ENCODE data around the gene PSD4.

PSD4 gene

DNA sequence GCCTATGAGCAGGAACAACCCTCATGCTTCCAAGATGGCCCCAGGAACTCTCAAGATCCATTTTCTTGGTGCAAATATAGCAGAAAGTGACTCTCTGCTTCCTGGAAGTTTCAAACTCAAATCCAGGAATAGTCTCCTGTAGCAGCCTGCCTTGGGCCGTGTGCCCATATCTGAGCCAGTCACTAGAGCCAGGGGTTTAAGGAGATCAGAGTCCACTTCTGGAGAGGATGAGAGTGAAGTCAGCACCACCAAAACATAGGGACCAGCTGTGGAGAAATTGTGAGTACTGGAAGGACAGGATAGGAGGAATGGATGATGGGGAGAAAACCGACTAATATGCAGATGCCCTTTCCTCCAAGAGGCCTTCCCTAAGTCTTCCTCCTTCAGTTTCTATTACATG, 33.2 kb downstream of the PSD4 start:
- DNase-seq (ENCODE audit: low spot score): no peak

GRCh38 chr2:113208396-113208795, 34.6 kb downstream of the PSD4 start:
- DNase-seq (ENCODE audit: low spot score): no peak

DNA sequence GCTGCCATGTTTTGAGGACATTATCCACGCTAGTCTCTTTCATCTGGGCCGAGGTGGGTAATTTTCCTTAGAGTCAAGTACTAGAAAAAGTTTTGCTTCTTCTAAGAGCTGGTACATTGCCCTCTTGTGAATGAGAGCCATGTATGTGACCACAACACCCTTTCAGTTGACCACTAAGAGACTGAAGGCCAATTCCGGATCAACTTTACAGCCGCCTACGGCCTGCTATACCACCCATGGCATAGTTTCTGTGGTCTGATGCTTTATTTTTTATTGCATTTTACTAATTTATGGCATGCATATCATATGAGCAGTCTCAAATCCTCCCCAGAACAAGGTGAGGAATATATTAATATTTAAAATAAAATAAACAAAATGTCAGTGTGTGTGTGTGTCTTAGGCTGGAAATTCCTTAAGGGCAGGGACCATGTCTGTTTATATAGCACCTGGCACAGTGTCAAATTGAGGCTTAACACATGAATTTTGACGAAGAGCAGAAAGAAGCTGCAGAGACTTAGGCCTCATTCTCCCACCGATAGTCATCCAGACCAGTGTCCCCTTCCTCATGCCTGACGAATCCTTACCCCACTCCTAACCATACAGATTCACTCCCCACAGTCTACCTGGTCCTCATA, 35.4 kb downstream of the PSD4 start:
- no peak for DNase-seq (ENCODE audit: low spot score)

- no peak for DNase-seq (ENCODE audit: low spot score)
Measured at GRCh38 chr2:113209646-113210171, 35.9 kb downstream of the PSD4 start.

DNA sequence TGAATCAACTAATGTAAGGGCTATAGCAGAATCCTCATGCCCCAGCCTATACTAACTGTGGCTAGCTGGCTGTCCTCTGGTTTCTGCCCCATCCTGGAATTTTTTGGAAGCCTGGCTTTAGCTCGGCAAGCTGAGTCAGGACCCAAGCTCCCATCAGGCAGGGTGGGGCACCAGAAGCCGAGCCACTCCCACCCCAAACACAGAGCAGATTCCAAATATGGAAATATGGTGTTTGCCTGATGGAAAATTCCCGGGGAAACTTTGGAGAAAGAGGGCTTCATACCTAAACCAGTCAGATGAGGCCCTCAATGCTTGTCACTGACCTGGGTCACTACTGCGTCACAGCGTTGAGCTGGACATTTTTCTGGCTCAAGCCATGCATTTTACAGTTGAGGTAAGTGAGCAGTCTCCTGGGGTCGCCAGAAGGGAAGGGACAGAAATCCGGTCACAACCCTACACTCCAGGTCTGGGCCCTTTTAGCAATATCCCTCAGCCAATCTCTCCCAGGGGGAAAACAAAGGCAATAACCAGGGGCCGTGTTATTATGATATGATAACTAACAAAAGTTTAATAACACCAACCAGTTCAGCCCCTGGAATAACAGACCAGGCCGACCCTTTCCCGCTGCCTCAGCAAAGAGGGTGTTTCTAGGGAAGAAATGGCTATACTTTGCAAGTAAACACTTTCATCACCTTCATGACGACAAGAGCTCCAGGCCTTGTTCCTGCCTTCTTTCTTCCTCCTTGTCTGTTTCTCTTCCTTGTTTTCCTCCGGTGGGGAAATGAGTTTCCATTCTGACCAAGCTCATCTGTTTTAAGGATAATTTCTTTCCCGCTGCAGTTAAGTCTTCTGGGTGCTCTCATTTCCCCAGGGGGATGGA, 37.7 kb downstream of the PSD4 start:
- DNase-seq (ENCODE audit: low spot score): no peak

- DNase-seq (ENCODE audit: low spot score): no peak
Measured at GRCh38 chr2:113212245-113213060, 38.7 kb downstream of the PSD4 start.

DNA sequence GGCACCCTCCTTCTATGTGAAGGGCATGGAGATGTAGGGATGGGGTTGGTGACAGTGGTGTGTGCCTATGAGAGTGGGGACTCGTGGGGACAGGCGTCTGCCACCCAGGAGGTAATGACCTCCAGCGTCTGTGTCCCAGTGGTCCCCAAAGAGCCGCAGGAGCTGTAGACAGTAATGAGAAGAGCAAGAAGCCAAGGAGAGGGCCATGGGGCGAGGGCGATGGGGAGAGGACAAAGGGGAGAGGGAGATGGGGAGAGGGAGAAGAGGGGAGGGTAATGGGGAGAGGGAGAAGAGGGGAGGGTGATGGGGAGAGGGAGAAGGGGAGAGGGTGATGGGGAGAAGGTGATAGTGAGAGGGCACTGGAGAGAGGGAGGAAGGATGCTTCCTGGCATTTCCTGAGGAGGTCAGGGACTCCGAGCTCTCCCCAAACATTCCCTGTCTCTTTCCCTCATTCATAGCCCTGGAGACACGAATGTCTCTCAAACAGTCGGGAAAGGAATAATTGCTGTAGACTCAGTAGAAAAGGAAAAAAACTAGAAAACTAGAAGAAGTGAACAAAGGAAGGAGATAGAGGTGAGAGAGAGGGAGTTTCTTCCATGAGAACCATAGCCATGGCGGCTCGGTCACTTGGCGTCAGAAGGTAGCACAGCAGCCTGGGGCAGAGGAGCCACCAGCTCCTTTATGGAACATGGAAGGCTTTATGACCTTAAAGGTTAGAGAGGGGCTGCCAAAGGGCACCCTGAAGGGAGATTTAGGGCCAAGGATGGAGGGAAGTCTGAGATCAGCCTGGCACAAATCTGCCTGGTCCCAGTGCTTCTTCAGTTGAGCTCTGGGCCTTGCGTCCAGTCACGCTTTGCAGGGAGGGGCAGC, 39.5 kb downstream of the PSD4 start:
- DNase-seq (ENCODE audit: low spot score): no peak

GRCh38 chr2:113214141-113214540, 40.4 kb downstream of the PSD4 start:
- DNase-seq (ENCODE audit: low spot score): no peak

DNA sequence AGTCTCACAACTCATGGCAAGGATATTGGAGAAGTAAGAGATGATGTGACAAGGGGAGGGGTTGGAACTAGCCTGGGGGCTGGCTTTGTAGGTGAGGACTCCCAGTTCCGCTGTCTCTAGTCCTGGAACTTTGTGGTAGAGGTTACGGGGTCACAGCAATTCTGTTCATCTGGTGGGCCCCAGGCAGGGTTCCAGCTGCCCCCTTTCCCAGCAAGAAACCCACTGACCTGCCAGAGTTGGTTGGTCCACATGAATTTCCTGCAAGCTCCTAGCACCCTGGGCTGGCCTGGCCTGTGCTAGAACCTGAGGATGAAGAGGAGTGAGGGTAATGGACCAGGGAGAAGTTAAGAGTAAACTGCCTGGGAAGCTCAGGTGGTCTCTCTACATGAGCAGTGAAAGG, 41.3 kb downstream of the PSD4 start:
- no peak for DNase-seq (ENCODE audit: low spot score)

DNA sequence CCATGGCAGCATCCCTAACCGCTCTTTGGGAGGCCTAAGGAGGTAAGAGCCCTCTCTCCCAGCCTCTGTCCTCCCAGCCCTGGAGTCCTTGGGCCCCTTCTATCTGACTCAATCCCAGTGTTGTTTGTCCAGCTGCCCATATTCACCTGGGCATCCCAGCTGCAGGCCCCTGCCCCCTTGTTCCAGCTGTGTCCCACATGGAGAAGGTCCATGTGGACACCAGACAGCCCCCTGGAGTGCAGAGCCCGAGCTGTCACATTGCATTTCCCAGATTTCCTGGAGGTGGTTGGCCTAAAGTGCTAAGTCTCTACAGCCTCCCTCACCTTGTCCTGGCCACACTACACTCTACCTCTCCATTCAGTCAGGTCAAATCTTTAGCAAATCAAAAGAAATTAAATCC, 42.5 kb downstream of the PSD4 start:
- DNase-seq (ENCODE audit: low spot score): no peak

- no peak for DNase-seq (ENCODE audit: low spot score)
Measured at GRCh38 chr2:113216891-113217454, 43.2 kb downstream of the PSD4 start.

DNA sequence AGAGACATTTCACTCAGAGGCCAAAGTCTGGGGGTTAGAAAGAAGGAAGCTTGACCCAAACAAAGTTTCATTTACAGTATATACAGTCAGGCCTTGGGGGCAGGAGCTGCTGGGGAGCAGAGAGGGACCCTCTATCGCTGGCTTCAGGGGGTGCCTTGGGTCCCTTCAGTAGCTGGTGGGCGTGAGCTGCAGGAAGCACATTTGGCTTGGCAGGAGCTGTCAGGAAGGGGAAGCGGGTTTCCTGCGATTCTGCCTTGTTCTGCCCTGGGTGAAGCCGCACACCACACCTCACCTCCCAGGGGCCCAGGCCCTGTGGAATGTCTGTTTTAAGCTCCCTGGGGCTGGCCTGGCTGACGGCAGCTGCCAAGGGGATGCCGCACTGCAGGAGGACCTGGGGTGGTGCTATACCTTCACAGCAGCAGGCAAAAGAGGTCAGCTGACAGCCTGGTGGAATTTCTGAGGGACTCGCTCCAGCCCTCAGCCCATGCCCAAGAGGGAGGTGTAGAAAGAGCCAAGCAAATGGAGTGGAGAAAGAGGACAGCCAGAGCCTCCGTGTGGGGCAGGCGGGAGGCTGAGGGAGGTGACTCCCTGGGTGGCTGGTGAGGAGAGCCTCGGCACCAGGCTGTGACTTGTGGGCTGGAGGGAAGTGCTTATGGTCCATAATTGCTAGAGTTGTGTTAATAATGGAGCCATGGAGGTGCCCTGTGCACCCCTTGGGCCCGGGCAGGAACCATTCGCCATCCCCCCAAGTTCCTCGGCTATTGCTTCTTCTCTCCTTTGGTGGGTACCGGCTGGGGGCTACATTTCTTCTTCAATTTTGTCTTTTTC, 43.9 kb downstream of the PSD4 start:
- DNase-seq (ENCODE audit: low spot score): no peak

- DNase-seq (ENCODE audit: low spot score): peak; percentile 71
Measured at GRCh38 chr2:113218283-113219091, 44.7 kb downstream of the PSD4 start.

- DNase-seq (ENCODE audit: low spot score): no peak
Measured at GRCh38 chr2:113219092-113219441, 45.3 kb downstream of the PSD4 start.

- no peak for DNase-seq (ENCODE audit: low spot score)
Measured at GRCh38 chr2:113219525-113219888, 45.7 kb downstream of the PSD4 start.

GRCh38 chr2:113219889-113220641, 46.3 kb downstream of the PSD4 start:
- no peak for DNase-seq (ENCODE audit: low spot score)

DNA sequence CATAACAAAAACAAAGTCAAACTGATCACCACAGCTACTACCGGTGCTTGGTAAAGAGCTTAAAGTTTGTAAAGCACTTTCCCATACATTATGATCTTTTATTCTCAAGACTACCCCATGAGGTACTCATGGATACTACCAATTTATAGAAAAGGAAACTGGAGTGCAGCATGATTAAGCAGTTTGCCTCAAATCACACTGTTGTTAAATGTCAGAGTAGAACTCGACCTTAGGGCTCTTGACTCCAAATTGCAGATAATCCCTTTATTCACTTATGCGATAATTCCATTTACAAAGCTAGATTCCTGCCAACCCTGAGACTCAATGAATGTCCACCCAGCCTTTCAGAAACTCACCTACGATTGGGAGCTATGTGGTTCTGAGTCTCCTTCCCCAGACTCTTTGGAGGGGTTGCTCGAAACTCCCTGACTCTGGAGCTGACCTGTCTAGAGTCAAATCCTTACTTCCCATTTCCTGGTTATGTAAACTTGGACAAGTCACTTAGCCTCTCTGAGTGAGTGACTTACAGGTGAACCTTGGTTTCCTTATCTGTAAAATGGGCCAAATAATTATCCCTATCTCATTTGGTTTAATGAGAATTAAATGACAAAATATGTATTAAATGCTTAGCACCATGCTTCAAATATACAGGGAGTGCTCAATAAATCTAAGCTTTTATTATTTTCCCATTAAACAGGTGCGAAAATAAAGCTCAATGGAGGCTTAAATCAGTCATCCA, 47.4 kb downstream of the PSD4 start:
- DNase-seq (ENCODE audit: low spot score): no peak

GRCh38 chr2:113221846-113222245, 48.1 kb downstream of the PSD4 start:
- no peak for DNase-seq (ENCODE audit: low spot score)

Measured in HuH-7.5 (cell line).